Right renal cortex interstitium (tissue), 3 donors: ENCODE data around the gene GALK2. TPM values are rescaled to one million over a fixed set of nuclear protein-coding genes. Genes with fewer than 3 reads are reported as not detected.
"Not testable (repeated sequence)": the region's sequence is repeated elsewhere in the genome, so short reads cannot be mapped to it uniquely, and the experiment has no call there.

Experiments used
- DNase-seq, 3 donors: peaks; one replicate each; pipeline ENCODE4 v3.0.0-alpha.2; 2013; ENCODE audit warnings: low read depth in 3 of 3, low spot score in 2 of 3
- polyA plus RNA-seq, 3 donors: library from polyadenylated mRNA; unstranded; fragments of 120-200 nt; gene quantifications; one replicate each; pipeline ENCODE4 v1.2.1, GENCODE V29; 2013; ENCODE audit not compliant: insufficient read length in 3 of 3

GALK2 gene
- polyA plus RNA-seq, 3 donors = 30.7 to 35.7 (median 31.4) TPM

DNA sequence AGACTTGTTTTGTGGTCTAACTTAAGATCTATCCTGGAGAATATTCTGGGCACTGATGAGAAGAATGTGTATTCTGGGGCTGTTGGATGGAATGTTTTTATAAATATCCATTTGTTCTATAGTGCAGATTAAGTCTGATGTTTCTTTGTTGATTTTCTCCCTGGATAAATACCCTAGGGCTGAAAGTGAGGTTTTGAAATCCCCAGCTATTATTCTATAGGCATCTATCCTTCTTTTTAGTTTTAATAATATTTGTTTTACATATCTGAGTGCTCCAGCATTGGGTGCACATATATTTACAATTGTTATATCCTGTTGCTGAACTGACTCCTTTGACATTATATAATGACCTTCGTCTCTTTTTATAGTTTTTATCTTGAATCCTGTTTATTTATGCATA is 42.9 kb downstream of the GALK2 start:
- no peak for DNase-seq

DNA sequence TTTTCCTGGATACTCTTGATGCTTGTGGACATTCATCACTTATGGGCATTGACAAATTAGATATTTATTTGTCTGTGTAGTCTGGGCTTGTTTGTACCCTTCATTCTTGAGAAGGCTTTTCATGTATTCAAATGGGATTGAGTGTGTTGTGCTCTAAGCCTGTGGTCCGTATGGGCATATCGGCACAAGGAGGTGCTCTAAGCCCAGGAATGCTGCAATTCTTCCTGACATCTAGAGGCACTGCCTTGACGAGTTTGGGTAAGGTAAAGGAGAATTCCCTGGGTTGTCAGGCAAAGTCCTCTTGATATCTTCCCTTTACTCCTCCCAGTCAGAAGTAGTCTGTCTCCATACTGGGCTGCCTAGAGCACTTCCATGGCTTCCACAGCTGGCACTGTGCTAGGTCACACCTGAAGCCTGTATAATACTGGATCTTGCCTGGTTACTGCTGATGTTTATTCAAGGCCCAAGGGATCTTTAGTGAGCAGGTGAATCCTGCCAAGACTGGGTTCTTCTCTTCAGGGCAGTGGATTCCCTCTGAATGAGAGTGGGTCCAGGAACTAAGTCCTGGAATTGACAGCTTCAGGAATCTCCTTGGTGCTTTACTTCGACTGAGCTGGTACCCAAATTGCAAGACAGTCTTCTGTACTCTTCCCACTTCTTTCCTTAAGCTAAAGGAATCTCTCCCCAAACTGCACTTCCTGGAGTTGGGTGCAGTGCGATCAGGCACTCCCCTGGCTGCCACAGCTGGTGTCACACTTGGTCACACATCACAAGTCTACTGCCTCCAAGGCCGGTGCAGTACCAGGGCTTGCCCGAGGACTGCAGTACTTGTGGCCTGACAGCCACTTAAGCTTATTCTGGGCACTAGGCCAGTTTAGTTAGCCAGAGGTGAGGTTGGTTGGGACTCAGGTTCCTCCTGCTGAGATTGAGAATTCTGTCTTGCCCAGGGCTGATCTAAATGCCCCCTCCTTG is 46.0 kb downstream of the GALK2 start:
- no peak for DNase-seq

DNA sequence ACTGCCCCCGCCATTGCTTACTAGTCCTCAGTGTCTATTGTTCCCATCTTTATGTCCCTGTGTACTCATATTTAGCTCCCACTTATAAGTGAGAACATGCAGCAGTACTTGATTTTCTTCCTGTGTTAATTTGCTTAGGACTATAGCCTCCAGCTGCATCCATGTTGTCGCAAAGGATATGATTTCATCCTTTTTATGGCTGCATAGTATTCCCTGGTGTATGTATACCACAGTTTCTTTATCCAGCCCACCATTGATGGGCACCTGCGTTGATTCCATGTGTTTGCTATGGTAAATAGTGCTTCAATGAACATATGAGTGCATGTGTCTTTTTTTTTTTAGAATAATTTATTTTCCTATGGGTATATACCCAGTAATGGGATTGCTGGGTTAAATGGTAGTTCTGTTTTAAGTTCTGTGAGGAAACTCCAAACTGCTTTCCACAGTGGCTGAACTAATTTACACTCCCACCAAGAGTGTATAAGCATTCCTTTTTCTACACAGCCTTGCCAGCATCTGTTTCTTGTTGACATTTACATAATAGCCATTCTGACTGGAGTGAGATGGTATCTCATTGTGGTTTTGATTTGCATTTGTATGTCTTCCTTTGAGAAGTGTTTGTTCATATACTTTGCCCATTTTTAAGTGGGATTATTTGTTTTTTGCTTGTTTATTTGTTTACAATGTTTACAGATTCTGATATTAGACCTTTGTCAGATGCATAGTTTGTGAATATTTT is 53.7 kb downstream of the GALK2 start:
- no peak for DNase-seq

DNA sequence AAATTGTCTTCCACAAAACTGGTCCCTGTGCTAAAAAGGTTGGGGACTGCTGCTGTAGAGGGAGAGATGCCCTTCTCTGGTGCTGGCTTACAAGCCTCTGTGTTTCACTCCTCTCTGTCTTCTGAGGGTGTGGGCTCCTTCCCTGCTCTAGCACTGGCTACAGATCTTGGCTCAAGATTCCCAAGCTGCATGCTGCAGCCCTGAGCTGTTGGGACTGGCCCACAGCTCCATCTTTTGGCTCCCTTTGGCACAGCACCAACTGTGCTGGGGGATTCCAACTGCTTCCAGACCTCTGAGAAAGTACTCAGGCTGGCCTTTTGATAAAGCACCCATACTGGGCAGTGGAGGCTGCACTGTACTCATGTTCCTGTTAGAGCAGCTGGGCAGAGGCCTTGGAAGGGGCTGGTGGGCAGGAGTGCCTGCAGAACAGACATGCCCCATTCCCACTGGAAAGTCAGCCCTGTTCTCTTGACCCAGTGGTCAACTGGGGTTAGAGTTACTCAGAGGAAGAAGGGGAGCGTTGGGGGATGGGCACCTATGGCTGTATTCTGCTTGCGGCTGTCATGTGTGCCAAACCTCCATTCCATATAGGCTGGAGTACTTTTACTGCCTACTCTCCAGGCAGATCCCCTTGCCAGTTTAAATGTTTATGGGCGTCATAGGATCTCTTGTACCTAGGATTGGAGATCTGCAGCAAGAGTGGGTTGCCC is 55.7 kb downstream of the GALK2 start:
- DNase-seq = no peak

DNA sequence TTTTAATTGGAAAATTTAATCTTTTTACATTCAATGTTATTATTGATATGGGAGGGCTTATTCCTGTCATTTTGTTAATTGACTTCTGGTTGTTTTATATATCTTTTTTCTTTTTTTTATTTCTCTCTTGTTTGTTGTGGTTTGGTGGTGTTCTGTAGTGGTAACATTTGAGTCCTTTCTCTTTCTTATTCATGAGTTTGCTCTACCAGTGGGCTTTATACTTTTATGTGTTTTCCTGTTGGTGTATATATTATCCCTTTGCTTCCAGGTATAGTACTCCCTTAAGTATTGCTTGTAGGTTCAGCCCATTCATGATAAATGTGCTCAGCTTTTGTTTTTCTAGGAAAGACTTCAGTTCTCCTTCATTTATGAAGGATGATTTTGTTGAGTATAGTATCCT is 57.6 kb downstream of the GALK2 start:
- DNase-seq = no peak

DNA sequence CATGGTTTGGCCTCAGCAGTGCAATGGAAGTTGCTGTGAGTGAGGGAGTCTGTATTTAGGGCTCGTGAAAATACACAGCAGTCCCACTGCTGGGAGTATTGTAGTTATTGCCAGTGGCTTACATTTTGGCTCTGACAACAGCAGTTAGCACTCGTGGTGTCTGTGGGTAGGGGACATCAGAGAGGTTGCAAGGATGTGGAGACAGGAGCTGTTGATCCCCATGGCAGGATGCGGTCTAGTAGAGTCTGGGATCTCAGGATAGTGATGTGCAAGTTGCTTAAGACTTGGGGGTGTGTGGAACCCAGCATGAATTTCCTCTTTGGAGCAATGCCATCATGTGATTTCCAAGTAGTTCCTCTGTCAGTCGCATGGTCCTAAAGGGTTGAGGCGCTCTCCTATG is 59.9 kb downstream of the GALK2 start:
- DNase-seq = no peak

DNA sequence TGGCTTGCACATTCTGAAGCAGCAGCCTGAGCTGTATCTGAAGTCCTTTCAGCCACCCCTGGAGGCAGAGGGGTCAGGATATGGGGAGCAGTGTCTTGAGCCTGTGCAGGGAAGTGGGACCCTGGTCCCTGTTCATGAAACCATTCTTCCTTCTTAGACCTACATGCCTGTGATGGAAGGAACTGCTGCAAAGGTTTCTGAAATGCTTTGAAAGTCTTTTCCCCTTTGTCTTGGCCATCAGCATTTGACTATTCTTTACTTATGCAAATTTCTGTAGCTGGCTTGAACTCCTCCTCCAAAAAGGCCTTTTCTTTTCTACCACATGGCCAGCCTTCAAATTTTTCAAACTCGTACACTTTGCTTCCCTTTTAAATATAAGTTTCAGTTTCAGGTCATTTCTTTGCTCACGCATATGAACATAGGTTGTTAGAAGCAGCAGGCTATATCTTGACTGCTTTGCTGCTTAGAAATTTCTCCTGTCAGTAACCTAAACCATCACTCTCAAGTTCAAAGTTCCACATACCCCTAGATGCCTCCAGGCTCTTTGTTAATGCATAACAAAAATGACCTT is 62.3 kb downstream of the GALK2 start:
- no peak for DNase-seq

DNA sequence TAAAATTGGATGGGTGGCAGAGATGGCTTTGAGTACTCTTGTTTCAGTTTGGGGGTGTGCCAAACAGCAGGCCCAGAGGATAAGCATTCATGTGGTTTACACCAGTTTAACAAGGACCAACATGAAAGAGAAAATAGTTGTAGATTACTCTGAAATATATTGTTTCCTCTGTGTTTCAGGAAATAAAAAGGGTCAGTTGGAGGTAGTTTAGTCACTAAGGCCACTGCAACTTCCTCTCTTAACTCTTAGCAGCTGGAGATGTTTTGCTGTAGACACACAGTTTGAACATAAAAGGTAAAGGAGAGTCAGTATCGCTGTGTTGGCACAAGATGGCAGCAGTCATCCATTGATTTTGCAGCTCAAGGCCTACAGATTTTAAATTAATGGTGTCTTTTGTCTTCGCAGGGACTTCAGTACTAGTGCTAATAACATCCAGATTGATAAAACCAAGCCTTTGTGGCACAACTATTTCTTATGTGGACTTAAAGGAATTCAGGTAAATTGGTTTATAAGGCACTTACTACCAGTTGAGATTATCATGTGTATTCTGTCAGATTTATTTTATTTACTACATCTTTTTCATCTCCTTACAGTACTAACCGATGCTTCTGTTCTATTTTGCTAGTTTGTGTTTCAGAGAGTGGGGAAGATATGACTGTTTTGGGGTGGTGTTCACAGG is 65.5 kb downstream of the GALK2 start:
- DNase-seq = peak; percentile 68 to 73 (median 71)

DNA sequence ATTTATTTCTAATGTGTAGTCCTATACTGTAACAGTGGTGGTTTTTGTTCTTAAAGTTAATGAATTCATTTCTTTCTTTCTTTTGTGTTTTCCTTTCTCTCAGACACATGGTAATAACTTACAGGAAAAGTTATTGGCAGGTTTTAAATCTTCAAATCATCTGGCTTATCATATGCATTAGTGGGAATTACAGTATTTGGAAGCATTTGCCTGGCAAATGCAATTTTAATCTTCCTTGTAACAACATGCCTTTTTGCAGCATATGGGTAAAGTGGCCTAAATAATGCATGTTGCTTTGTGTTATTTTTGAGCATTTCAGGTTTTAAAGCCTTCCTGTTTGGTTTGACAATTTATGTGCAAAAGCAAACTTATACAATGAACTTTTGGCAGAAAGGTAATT is 66.8 kb downstream of the GALK2 start:
- DNase-seq = no peak

DNA sequence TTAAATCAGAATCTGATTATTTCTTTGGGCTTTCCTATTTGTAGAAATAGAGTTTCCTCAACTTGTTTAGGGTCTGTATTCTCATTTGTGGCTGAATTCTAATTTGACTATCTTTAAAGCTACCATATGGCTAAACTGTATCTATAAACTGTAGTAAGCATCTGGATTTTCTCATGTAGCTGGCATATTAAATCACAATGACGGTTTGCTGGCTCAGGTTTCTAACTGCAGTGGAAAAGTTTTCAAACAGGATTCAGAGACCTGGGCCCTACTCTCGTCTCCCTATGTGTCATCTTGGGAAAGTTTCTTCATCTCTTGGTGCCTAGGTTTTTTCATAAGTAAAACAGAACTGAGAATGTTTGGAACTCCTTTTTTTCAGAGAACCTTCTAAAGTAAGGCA is 68.3 kb downstream of the GALK2 start:
- peak; percentile 72 to 81 (median 76) for DNase-seq

DNA sequence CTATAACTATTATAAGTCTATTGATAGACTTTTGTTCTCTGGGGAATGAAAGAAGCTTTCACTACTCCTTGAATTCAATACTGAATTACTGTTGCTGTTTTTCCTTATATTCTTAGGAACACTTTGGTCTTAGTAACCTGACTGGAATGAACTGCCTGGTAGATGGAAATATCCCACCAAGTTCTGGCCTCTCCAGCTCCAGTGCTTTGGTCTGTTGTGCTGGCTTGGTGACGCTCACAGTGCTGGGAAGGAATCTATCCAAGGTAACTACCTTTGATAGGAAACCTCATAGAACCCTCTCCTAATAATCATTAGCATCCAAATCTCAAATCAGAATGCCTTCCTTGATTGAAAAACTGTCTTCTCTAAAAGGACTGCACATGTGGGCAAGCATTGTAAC is 69.1 kb downstream of the GALK2 start:
- no peak for DNase-seq

DNA sequence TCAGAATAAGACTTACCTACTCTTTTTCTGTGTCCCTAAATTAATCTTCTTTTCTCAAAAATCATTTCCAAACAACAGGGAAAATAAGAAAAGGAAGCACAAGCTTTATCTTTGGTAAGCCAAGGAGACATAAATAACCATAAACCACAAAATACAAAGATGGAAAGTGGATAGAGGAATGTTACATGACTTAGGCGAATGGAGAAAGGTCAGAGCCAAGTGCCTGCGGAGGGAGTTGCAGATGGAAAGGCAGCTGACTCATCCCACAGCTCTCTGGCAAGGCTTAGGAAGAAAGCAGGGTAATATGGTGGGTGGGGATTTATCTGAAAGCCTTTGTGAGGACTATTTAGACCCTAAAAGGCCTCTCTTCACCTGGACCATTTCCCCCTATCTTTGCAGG is 72.8 kb downstream of the GALK2 start:
- no peak for DNase-seq

DNA sequence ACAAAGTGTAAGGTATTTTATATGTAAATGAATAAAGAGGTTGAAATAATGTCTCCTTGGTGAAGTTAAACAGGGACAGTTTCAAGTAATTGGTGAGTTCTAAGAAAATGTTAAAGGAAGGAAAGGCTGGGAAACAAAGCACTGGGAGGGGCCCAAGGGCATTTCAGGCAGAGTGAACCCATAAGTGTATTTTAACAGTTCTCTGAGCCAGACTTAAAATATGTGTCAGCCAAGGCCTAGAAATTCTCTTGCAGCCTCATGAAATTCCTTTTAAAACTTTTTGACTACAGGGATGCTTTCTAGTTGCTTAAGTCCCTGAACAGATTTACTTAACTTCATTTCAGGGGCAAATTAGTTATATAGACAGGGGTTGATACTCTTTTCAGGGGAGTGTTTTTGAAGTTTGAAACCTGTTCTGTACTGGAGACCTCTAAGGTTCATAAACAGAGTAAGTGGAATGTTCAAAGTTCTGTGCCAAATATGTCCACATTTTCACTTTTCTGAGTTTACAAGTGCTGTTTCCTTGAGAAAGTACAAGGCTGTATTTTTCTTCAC is 77.6 kb downstream of the GALK2 start:
- DNase-seq = no peak

DNA sequence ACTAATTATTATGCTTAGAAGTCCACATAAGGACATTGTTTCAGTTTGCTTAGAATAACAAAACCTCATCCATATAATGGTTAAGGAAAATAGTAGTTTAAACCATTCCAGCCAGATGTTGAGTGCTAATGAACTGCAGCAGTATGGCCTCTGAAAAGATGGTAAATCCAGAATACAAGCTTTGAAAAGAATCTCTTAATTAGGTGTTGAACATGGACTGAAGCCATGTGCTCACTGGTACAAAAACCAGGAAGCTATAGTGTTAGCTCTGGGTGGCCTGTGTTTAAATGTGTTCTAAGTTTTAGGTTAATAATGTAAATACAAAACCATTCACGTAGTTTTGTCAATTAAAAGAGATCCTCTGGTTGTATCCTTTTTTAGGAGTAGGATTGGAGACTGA is 78.2 kb downstream of the GALK2 start:
- no peak for DNase-seq

DNA sequence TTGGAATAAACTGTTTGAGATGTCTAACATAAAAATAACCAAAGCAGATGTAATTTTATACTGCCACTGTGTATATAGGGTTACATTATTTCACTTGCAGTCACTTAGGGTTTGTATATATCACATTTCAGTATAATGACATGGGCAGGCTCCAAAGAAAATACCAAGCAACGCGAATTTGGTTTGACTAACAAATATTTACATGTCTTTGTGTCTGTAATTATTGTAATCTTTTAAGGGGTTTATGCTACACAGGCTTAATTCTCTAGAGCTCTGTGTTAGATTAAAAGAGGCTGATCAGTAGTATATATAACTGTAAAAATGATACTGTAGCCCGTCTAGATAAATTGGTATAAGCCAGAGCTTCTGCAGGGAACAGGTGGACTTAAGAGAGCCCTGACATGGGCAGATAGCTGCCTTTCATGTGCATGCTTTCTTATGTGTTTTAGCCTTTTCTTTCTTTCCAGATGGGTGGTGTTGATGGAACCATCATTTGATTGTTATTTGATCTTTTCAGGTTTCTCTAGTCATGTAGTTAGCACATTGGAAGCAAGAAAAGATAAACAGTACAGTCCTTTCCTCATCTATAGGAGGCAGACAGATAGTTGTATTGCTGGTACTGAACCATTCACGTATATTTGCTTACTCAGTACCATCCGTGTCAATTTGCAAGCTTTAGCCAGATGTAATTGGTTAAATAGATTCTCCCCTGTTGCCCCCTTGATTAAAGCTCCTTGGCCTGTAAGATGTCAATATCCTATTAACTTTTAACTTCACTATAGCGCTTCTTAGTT is 86.1 kb downstream of the GALK2 start:
- no peak for DNase-seq

DNA sequence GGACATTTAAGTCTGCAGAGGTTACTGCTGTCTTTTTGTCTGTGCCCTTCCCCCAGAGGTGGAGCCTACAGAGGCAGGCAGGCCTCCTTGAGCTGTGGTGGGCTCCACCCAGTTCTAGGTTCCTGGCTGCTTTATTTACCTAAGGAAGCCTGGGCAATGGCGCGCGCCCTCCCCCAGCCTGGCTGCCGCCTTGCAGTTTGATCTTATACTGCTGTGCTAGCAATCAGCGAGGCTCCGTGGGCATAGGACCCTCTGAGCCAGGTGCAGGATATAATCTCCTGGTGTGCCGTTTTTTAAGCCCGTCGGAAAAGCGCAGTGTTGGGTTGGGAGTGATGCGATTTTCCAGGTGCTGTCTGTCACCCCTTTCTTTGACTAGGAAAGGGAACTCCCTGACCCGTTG is 95.1 kb downstream of the GALK2 start:
- not testable (repeated sequence) for DNase-seq

DNA sequence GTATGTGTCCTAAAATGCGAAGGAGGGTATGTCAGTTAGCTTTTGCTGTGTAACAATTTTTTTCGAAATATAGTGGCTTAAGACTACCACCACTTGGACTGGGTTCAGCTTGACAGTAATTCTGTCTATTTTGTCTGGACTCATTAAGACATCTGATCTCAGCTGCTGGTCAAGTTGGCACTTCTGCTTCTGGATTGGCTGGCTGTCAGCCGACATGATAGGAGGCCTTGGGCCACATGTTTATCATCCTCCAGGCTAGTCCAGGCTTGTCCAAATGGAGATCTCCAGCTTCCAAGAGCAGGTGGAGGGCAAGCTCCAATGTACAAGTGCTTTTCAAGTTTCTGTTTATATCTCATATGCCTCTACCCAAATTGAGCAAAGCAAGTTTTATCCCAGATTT is 95.9 kb downstream of the GALK2 start:
- no peak for DNase-seq

DNA sequence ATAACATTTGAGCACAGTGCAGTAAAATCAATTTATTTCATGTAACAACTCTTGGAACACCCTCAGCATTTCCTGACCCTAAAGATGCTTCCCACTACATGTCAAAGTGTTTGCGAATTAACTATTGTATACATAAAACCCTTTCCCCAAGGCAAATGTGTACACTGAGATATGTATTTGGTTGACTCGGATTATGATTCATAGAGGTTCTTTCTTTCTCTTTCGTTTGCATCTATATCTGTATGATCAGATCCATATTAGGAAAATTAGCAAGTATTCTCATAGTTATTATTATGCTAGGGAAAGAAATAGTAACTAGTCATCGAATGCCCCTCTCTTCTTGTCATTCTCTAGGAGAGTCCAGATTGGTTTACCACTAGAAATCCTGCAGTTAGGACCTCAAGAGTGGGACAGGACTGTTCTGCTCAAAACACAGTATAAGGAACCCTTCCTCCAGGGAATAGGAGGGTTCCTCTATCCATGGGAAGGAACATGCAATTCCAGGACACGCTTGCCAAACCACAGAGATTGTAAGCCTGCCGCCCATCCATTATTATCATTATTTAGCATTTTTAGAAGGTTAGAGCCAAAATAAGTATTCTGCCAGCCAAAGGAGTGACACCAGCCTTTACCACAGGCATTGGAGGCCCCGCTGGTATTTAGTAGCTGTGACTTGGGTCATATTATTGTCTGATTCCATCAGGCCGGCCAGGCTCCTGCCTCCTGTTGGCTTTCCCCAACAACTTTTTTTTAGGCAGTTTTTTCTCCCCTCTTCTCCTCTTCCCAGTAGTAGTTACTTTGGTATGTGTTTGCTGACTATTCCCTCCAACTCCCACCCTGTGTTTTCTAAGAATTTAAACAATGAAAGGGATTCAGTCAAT is 100.7 kb downstream of the GALK2 start:
- DNase-seq = no peak
